NCI-H1930 (cell line): Measurements from ENCODE around the gene FAM24A.
"Not testable (repeated sequence)": the region's sequence is repeated elsewhere in the genome, so short reads cannot be mapped to it uniquely, and the experiment has no call there.

Experiments used
- DNase-seq, 2 experiments: peaks; one replicate each; lab custom pipeline; 2025; lab: John Stamatoyannopoulos, UW

The FAM24A gene

GRCh38 chr10:122910310-122910709 lies at the start of gene FAM24A:
FAM24A (plus strand) TSS chr10:122910610; CDS start chr10:122911635, 1,025 bp downstream.
- DNase-seq, result no peak

GRCh38 chr10:122861711-122862161 lies 48.7 kb upstream of the FAM24A start:
- no peak for DNase-seq

GRCh38 chr10:122863216-122864193 lies 46.9 kb upstream of the FAM24A start:
- DNase-seq, result no peak

- DNase-seq, result no peak
Measured at GRCh38 chr10:122864194-122864592, 46.2 kb upstream of the FAM24A start.

GRCh38 chr10:122864901-122865300 lies 45.5 kb upstream of the FAM24A start:
- no peak for DNase-seq

GRCh38 chr10:122866757-122867482 lies 43.5 kb upstream of the FAM24A start:
- DNase-seq, result not testable (repeated sequence)

GRCh38 chr10:122868768-122869167 lies 41.6 kb upstream of the FAM24A start:
- DNase-seq, result not testable (repeated sequence)

GRCh38 chr10:122871947-122872346 lies 38.5 kb upstream of the FAM24A start:
- not testable (repeated sequence) for DNase-seq

GRCh38 chr10:122875843-122876466 lies 34.5 kb upstream of the FAM24A start:
- DNase-seq, result no peak

- DNase-seq, result no peak
Measured at GRCh38 chr10:122876467-122876855, 33.9 kb upstream of the FAM24A start.

GRCh38 chr10:122877264-122877663 lies 33.1 kb upstream of the FAM24A start:
- DNase-seq, result no peak

GRCh38 chr10:122878799-122879338 lies 31.5 kb upstream of the FAM24A start:
- peak in 1 of 2 experiments; percentile 36 for DNase-seq

GRCh38 chr10:122879339-122880273 lies 30.8 kb upstream of the FAM24A start, which contains the start of gene FAM24B:
FAM24B (minus strand) TSS chr10:122879581; CDS start chr10:122850515, 29,066 bp downstream.
- peak; percentile 94 to 97 for DNase-seq

- DNase-seq, result no peak
Measured at GRCh38 chr10:122882766-122883165, 27.6 kb upstream of the FAM24A start.

GRCh38 chr10:122884166-122884565 lies 26.2 kb upstream of the FAM24A start:
- DNase-seq, result no peak

GRCh38 chr10:122894261-122894944 lies 16.0 kb upstream of the FAM24A start:
- DNase-seq, result no peak

GRCh38 chr10:122903861-122904260 lies 6.5 kb upstream of the FAM24A start:
- not testable (repeated sequence) for DNase-seq

- DNase-seq, result no peak
Measured at GRCh38 chr10:122911889-122912484, 1.6 kb downstream of the FAM24A start.

- no peak for DNase-seq
Measured at GRCh38 chr10:122915700-122916099, 5.3 kb downstream of the FAM24A start.

- DNase-seq, result no peak
Measured at GRCh38 chr10:122930140-122930539, 19.7 kb downstream of the FAM24A start.
